SJCRH30 (cell line): ENCODE measurements around the gene EPYC. TPM values are rescaled to one million over a fixed set of nuclear protein-coding genes. Genes with fewer than 3 reads are reported as not detected.

Experiments
- DNase-seq, 2 experiments: peaks; one replicate each; pipeline ENCODE4 v3.0.0-alpha.2; 2015 to 2020
- H3K27ac ChIP-seq: fragments of 250-450 bp; sonication (Bioruptor Pico); 2 replicates; pipeline ENCODE4 v1.5.1; 2020; ENCODE audit warnings: mild to moderate bottlenecking, moderate library complexity
- H3K27me3 ChIP-seq: fragments of 250-450 bp; sonication (Bioruptor Pico); 2 replicates; pipeline ENCODE4 v1.5.1; 2020; ENCODE audit warnings: mild to moderate bottlenecking, moderate library complexity
- H3K36me3 ChIP-seq: fragments of 250-450 bp; sonication (Bioruptor Pico); 2 replicates; pipeline ENCODE4 v1.5.1; 2020; ENCODE audit warnings: mild to moderate bottlenecking, moderate library complexity
- H3K4me1 ChIP-seq: fragments of 250-450 bp; sonication (Bioruptor Pico); 2 replicates; pipeline ENCODE4 v1.5.1; 2020; ENCODE audit warnings: mild to moderate bottlenecking, moderate library complexity
- H3K4me3 ChIP-seq: fragments of 250-450 bp; sonication (Bioruptor Pico); 2 replicates; pipeline ENCODE4 v1.5.1; 2020; ENCODE audit warnings: mild to moderate bottlenecking, moderate library complexity
- H3K9me3 ChIP-seq: fragments of 250-450 bp; sonication (Bioruptor Pico); replicated peaks from 2 replicates; pipeline ENCODE4 v1.5.1; 2020; ENCODE audit warnings: mild to moderate bottlenecking, moderate library complexity
- total RNA-seq: library from RNA; depleted of rRNA; stranded (reverse); fragments of >200 nt; shearing (Covaris generic); gene quantifications from 2 replicates; pipeline ENCODE4 v1.2.3, GENCODE V29; 2014

Gene EPYC
- total RNA-seq, 1 experiment from 2014 or later = not detected

GRCh38 chr12:90958347-90958746, 46.4 kb downstream of the EPYC start:
- DNase-seq = no peak
- no peaks in the 10 kb centered on the region for H3K27me3 ChIP-seq

GRCh38 chr12:90954921-90955320, 49.9 kb downstream of the EPYC start, which contains the start of gene CCER1:
TSS of gene CCER1 (minus strand) at chr12:90955176. CDS start at chr12:90954742, 434 bp downstream.
- Histone ChIP-seq H3K27me3 (no peaks in the 10 kb centered on the region), H3K4me1 (no peaks in the 10 kb centered on the region), H3K9me3 (no peaks in the 10 kb centered on the region), H3K27ac (no peak within 1 kb of the TSS), H3K36me3 (no peaks in the 10 kb centered on the region), H3K4me3 (no peak within 1 kb of the TSS)
- DNase-seq = no peak

More at GRCh38 chr12:90958347-90958746, 46.4 kb downstream of the EPYC start:
- Histone ChIP-seq H3K27ac (no peak overlapping the region), H3K36me3 (no peaks in the 10 kb centered on the region), H3K4me1 (no peaks in the 10 kb centered on the region), H3K4me3 (no peak overlapping the region), H3K9me3 (no peaks in the 10 kb centered on the region)

GRCh38 chr12:90954428-90954827, 50.3 kb downstream of the EPYC start:
- H3K27me3 ChIP-seq = no peaks in the 10 kb centered on the region

GRCh38 chr12:90953956-90954421, 50.8 kb downstream of the EPYC start:
- Histone ChIP-seq H3K4me1 (no peaks in the 10 kb centered on the region), H3K27ac (no peak overlapping the region), H3K27me3 (no peaks in the 10 kb centered on the region), H3K4me3 (no peak overlapping the region), H3K36me3 (no peaks in the 10 kb centered on the region), H3K9me3 (no peaks in the 10 kb centered on the region)
- DNase-seq = no peak

More at GRCh38 chr12:90954428-90954827, 50.3 kb downstream of the EPYC start:
- Histone ChIP-seq H3K36me3 (no peaks in the 10 kb centered on the region), H3K4me3 (no peak overlapping the region), H3K9me3 (no peaks in the 10 kb centered on the region), H3K4me1 (no peaks in the 10 kb centered on the region), H3K27ac (no peak overlapping the region)
- no peak for DNase-seq

- Histone ChIP-seq H3K36me3 (no peaks in the 10 kb centered on the region), H3K9me3 (no peaks in the 10 kb centered on the region), H3K27me3 (no peaks in the 10 kb centered on the region), H3K27ac (no peak overlapping the region), H3K4me1 (no peaks in the 10 kb centered on the region), H3K4me3 (no peak overlapping the region)
- no peak for DNase-seq
These were observed 53.2 kb downstream of the EPYC start for GRCh38 chr12:90951432-90952105.

GRCh38 chr12:90947869-90948268, 56.9 kb downstream of the EPYC start:
- H3K36me3 ChIP-seq = no peaks in the 10 kb centered on the region
- no peak for DNase-seq
- peaks cover 7% of the 10 kb centered on the region; the same call in 1 of the 2 replicates for H3K4me1 ChIP-seq

GRCh38 chr12:90945070-90945649, 59.6 kb downstream of the EPYC start:
- DNase-seq = peak in 1 of 2 experiments; percentile 50
- Histone ChIP-seq H3K27me3 (no peaks in the 10 kb centered on the region), H3K27ac (no peak overlapping the region), H3K9me3 (no peaks in the 10 kb centered on the region), H3K4me3 (no peak overlapping the region), H3K4me1 (peaks cover 7% of the 10 kb centered on the region; the same call in 1 of the 2 replicates), H3K36me3 (no peaks in the 10 kb centered on the region)

More at GRCh38 chr12:90947869-90948268, 56.9 kb downstream of the EPYC start:
- Histone ChIP-seq H3K9me3 (no peaks in the 10 kb centered on the region), H3K4me3 (no peak overlapping the region), H3K27ac (no peak overlapping the region), H3K27me3 (no peaks in the 10 kb centered on the region)

- no peaks in the 10 kb centered on the region for H3K9me3 ChIP-seq
- no peak for DNase-seq
These were observed 61.5 kb downstream of the EPYC start for GRCh38 chr12:90943255-90943654.

GRCh38 chr12:90940872-90941499, 63.8 kb downstream of the EPYC start:
- Histone ChIP-seq H3K27ac (no peak overlapping the region), H3K27me3 (no peaks in the 10 kb centered on the region), H3K4me1 (peaks cover 2% of the 10 kb centered on the region; the same call in 1 of the 2 replicates), H3K4me3 (no peak overlapping the region), H3K9me3 (no peaks in the 10 kb centered on the region), H3K36me3 (no peaks in the 10 kb centered on the region)
- peak in 1 of 2 experiments; percentile 73 for DNase-seq

More at GRCh38 chr12:90943255-90943654, 61.5 kb downstream of the EPYC start:
- Histone ChIP-seq H3K4me3 (no peak overlapping the region), H3K36me3 (no peaks in the 10 kb centered on the region), H3K27me3 (no peaks in the 10 kb centered on the region), H3K4me1 (peaks cover 7% of the 10 kb centered on the region; the same call in 1 of the 2 replicates), H3K27ac (no peak overlapping the region)

GRCh38 chr12:90939382-90939781, 65.4 kb downstream of the EPYC start:
- H3K27me3 ChIP-seq = no peaks in the 10 kb centered on the region
- H3K4me3 ChIP-seq = no peak overlapping the region
- no peak for DNase-seq
- H3K36me3 ChIP-seq = no peaks in the 10 kb centered on the region
- H3K4me1 ChIP-seq = no peaks in the 10 kb centered on the region
- no peaks in the 10 kb centered on the region for H3K9me3 ChIP-seq
- no peak overlapping the region for H3K27ac ChIP-seq

GRCh38 chr12:90938451-90938850, 66.3 kb downstream of the EPYC start:
- Histone ChIP-seq H3K4me1 (no peaks in the 10 kb centered on the region), H3K4me3 (no peak overlapping the region), H3K27me3 (no peaks in the 10 kb centered on the region), H3K9me3 (no peaks in the 10 kb centered on the region), H3K36me3 (no peaks in the 10 kb centered on the region), H3K27ac (no peak overlapping the region)
- DNase-seq = no peak

- H3K9me3 ChIP-seq = no peaks in the 10 kb centered on the region
- no peak overlapping the region for H3K4me3 ChIP-seq
- no peak for DNase-seq
- H3K36me3 ChIP-seq = no peaks in the 10 kb centered on the region
- H3K27me3 ChIP-seq = no peaks in the 10 kb centered on the region
- H3K27ac ChIP-seq = no peak overlapping the region
- no peaks in the 10 kb centered on the region for H3K4me1 ChIP-seq
These were observed 67.1 kb downstream of the EPYC start for GRCh38 chr12:90937651-90938050.

- H3K4me1 ChIP-seq = no peaks in the 10 kb centered on the region
- H3K27ac ChIP-seq = no peak overlapping the region
- no peak for DNase-seq
- H3K27me3 ChIP-seq = no peaks in the 10 kb centered on the region
- no peaks in the 10 kb centered on the region for H3K36me3 ChIP-seq
- no peaks in the 10 kb centered on the region for H3K9me3 ChIP-seq
- H3K4me3 ChIP-seq = no peak overlapping the region
These were observed 68.4 kb downstream of the EPYC start for GRCh38 chr12:90936230-90937005.

GRCh38 chr12:90925562-90925961, 79.2 kb downstream of the EPYC start:
- H3K36me3 ChIP-seq = no peaks in the 10 kb centered on the region
- no peaks in the 10 kb centered on the region for H3K4me1 ChIP-seq
- 0 out of 2 replicates have a peak, but pooled peaks cover 3% of the 10 kb centered on the region for H3K9me3 ChIP-seq
- no peak overlapping the region for H3K4me3 ChIP-seq
- H3K27ac ChIP-seq = no peak overlapping the region
- H3K27me3 ChIP-seq = no peaks in the 10 kb centered on the region
- DNase-seq = no peak
